ENCODE measurements around the gene FBXL15.

Gene FBXL15

GRCh38 chr10:102400598-102401341 lies 19.9 kb upstream of the FBXL15 start:
- CTCF ChIA-PET = interaction anchor here (0.7 to 9.6 kb wide), 14 partner anchors 10 to 266 kb away, joined by 3 to 213 read pairs (median 11); partner anchors contain the start of genes C10orf95, ELOVL3 and FBXL15
- no peak for DNase-seq (ENCODE audit: extremely low spot score)
- POLR2A ChIA-PET = no interaction called here
- TF ChIP-seq, protein P1, sequence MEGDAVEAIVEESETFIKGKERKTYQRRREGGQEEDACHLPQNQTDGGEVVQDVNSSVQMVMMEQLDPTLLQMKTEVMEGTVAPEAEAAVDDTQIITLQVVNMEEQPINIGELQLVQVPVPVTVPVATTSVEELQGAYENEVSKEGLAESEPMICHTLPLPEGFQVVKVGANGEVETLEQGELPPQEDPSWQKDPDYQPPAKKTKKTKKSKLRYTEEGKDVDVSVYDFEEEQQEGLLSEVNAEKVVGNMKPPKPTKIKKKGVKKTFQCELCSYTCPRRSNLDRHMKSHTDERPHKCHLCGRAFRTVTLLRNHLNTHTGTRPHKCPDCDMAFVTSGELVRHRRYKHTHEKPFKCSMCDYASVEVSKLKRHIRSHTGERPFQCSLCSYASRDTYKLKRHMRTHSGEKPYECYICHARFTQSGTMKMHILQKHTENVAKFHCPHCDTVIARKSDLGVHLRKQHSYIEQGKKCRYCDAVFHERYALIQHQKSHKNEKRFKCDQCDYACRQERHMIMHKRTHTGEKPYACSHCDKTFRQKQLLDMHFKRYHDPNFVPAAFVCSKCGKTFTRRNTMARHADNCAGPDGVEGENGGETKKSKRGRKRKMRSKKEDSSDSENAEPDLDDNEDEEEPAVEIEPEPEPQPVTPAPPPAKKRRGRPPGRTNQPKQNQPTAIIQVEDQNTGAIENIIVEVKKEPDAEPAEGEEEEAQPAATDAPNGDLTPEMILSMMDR (IDR thresholded peaks at IDR 0.05; ENCODE audit: control extremely low read depth, extremely low read depth, low read depth, missing control alignments) = no peak

GRCh38 chr10:102401342-102401654 lies 19.3 kb upstream of the FBXL15 start:
- POLR2A ChIA-PET = no interaction called here
- CTCF ChIA-PET = interaction anchor here (2.9 to 9.6 kb wide), 4 partner anchors 10 to 23 kb away, joined by 15 to 140 read pairs (median 53); partner anchors contain the start of gene FBXL15

GRCh38 chr10:102401735-102402511 lies 18.7 kb upstream of the FBXL15 start:
- CTCF ChIA-PET = interaction anchor here (0.8 to 9.6 kb wide), 5 partner anchors 16 to 172 kb away, joined by 3 to 140 read pairs (median 65); partner anchors contain the start of genes ELOVL3 and FBXL15

More at GRCh38 chr10:102401342-102401654, 19.3 kb upstream of the FBXL15 start:
- no peak for DNase-seq (ENCODE audit: extremely low spot score)
- TF ChIP-seq, protein P1 (IDR thresholded peaks at IDR 0.05; ENCODE audit: control extremely low read depth, extremely low read depth, low read depth, missing control alignments) = no peak

GRCh38 chr10:102402512-102402896 lies 18.1 kb upstream of the FBXL15 start:
- CTCF ChIA-PET = interaction anchor here (0.8 to 6.6 kb wide), 10 partner anchors 9 to 237 kb away, joined by 3 to 88 read pairs (median 6); partner anchors contain the start of genes ELOVL3 and FBXL15
- TF ChIP-seq, protein P1 (IDR thresholded peaks at IDR 0.05; ENCODE audit: control extremely low read depth, extremely low read depth, low read depth, missing control alignments) = no peak
- DNase-seq (ENCODE audit: extremely low spot score) = no peak
- POLR2A ChIA-PET = interaction anchor here (0.6 kb wide), 1 partner anchor 13 kb away, joined by 3 read pairs; no protein-coding TSS in a partner anchor

More at GRCh38 chr10:102401735-102402511, 18.7 kb upstream of the FBXL15 start:
- DNase-seq (ENCODE audit: extremely low spot score) = no peak
- TF ChIP-seq, protein P1 (IDR thresholded peaks at IDR 0.05; ENCODE audit: control extremely low read depth, extremely low read depth, low read depth, missing control alignments) = no peak
- POLR2A ChIA-PET = no interaction called here

DNA sequence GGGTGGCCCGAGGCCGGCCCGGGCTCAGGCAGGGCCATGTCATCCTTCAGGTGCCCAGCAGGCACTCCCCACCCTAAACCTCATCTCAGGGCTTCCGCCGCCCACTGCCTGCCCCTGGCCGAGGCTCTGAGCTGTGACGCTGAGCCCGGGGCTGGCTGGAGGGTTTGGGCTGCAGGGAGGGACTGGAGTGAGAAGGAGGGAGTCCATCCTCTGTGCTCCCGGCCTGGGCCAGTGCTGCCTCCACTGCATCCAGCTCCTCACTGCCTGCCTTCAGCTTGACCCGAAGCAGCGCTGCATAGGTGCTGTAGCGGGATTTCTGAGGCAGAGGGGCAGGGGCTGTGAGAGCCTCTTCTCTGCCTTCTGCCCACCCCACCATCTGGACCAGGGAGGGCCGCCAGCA lies 17.5 kb upstream of the FBXL15 start:
- TF ChIP-seq, protein P1 (IDR thresholded peaks at IDR 0.05; ENCODE audit: control extremely low read depth, extremely low read depth, low read depth, missing control alignments) = no peak
- POLR2A ChIA-PET = interaction anchor here (0.6 kb wide), 1 partner anchor 14 kb away, joined by 3 read pairs; no protein-coding TSS in a partner anchor
- CTCF ChIA-PET = interaction anchor here (0.6 to 6.6 kb wide), 27 partner anchors 9 to 714 kb away, joined by 3 to 88 read pairs (median 4); partner anchors contain the start of genes C10orf95, CUEDC2, ELOVL3 and FBXL15
- DNase-seq (ENCODE audit: extremely low spot score) = no peak
